ENCODE data around the gene HPSE2. TPM values are rescaled to one million over a fixed set of nuclear protein-coding genes. Genes with fewer than 3 reads are reported as not detected.

Gene HPSE2
- total RNA-seq, 1 experiment from 2014 or later = not detected

DNA sequence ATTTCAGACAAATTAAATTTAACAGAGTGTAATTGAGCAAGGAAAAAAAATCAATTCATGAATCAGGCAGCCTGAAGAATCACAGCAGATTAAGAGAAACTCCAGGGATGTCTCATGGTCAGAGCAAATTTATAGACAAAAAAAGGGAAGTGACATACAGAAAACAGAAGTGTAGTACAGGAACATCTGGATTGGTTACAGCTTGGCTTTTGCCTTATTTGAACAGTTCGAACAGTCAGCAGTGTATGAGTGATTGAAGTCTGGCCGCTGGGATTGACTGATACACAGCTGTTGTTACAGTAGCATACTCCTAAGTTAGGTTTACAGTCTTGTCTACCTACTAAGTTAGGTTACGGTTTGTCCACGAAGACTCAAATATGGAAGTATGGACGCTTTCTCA, 255.3 kb downstream of the HPSE2 start:
- Histone ChIP-seq H2AFZ (no peak overlapping the region), H3K9me2 (ENCODE audit: insufficient read depth) (no peaks in the 10 kb centered on the region), H3K4me2 (no peak overlapping the region), H3K36me3 (ENCODE audit: low read depth) (no peaks in the 10 kb centered on the region), H3K79me2 (ENCODE audit: low read depth) (no peaks in the 10 kb centered on the region), H3F3A (ENCODE audit: insufficient read depth, low read depth) (no peaks in the 10 kb centered on the region), H3K9me3 (ENCODE audit: insufficient read depth, low read depth) (no peaks in the 10 kb centered on the region), H3K4me1 (replicated peaks; ENCODE audit: insufficient read depth) (no peaks in the 10 kb centered on the region), H3K4me3 (no peak overlapping the region), H3K27ac (no peak overlapping the region), H3K27me3 (ENCODE audit: insufficient read depth, low read depth) (no peaks in the 10 kb centered on the region; the same call in 1 of the 2 replicates), H4K20me1 (ENCODE audit: insufficient read depth) (no peaks in the 10 kb centered on the region)
- intact Hi-C loops (cut with micrococcal nuclease; ENCODE audit: unreplicated experiment) = no loop called here
- BruUV-seq (replicated peaks) = no TSS peak
- no peak for DNase-seq
- ChIA-PET CTCF (no interaction called here), POLR2A (ENCODE audit: unreplicated experiment) (no interaction called here)
- TF ChIP-seq EZH2 (IDR thresholded peaks at IDR 0.05; ENCODE audit: low read depth) (no peak), CTCF (conservative IDR thresholded peaks at IDR 0.05) (no peak)

- BruUV-seq (replicated peaks) = no TSS peak
- no peak overlapping the region for H3K4me3 ChIP-seq
- no peaks in the 10 kb centered on the region for H3F3A ChIP-seq (ENCODE audit: insufficient read depth, low read depth)
- no peak for TF ChIP-seq EZH2 (IDR thresholded peaks at IDR 0.05; ENCODE audit: low read depth)
- no peak for TF ChIP-seq CTCF (conservative IDR thresholded peaks at IDR 0.05)
- no peaks in the 10 kb centered on the region for H4K20me1 ChIP-seq (ENCODE audit: insufficient read depth)
- H3K79me2 ChIP-seq (ENCODE audit: low read depth) = no peaks in the 10 kb centered on the region
- intact Hi-C loops (cut with micrococcal nuclease; ENCODE audit: unreplicated experiment) = no loop called here
- ChIA-PET POLR2A (ENCODE audit: unreplicated experiment) (no interaction called here), CTCF (no interaction called here)
- no peak overlapping the region for H3K4me2 ChIP-seq
- H2AFZ ChIP-seq = no peak overlapping the region
- H3K27ac ChIP-seq = no peak overlapping the region
- no peaks in the 10 kb centered on the region for H3K36me3 ChIP-seq (ENCODE audit: low read depth)
- no peaks in the 10 kb centered on the region for H3K9me2 ChIP-seq (ENCODE audit: insufficient read depth)
- H3K4me1 ChIP-seq (replicated peaks; ENCODE audit: insufficient read depth) = no peaks in the 10 kb centered on the region
- no peaks in the 10 kb centered on the region for H3K9me3 ChIP-seq (ENCODE audit: insufficient read depth, low read depth)
- no peaks in the 10 kb centered on the region for H3K27me3 ChIP-seq (ENCODE audit: insufficient read depth, low read depth)
- no peak for DNase-seq
These were observed 264.2 kb downstream of the HPSE2 start for GRCh38 chr10:98971464-98971863.

DNA sequence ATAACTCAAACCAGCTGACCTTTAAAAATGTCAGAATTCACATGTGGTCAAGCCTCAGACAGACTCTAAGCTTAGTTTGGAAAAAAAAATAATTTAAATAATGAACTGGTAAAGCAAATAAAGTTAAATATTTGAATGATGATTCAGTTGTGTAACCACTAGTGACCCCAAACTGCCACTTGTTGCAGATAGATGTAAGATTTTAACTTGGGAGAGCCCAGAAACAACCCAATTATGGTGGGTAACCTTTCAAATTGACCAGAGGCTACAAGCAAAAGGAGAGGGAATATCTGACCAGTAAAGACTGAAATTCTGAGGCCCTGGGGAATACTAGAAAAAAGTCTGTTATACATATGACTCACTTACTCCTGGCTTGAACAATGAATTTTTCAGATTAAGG, 268.1 kb downstream of the HPSE2 start:
- POLR2A ChIA-PET (ENCODE audit: unreplicated experiment) = interaction anchor here (0.7 kb wide), 1 partner anchor 736 kb away, joined by 8 read pairs; no protein-coding TSS in a partner anchor

More for the DNA sequence above, 268.1 kb downstream of the HPSE2 start:
- Histone ChIP-seq H3K4me2 (no peak overlapping the region), H3K4me1 (replicated peaks; ENCODE audit: insufficient read depth) (no peaks in the 10 kb centered on the region), H3K36me3 (ENCODE audit: low read depth) (no peaks in the 10 kb centered on the region), H3K9me2 (ENCODE audit: insufficient read depth) (no peaks in the 10 kb centered on the region), H3F3A (ENCODE audit: insufficient read depth, low read depth) (no peaks in the 10 kb centered on the region), H4K20me1 (ENCODE audit: insufficient read depth) (no peaks in the 10 kb centered on the region), H2AFZ (no peak overlapping the region), H3K4me3 (no peak overlapping the region), H3K79me2 (ENCODE audit: low read depth) (no peaks in the 10 kb centered on the region), H3K9me3 (ENCODE audit: insufficient read depth, low read depth) (no peaks in the 10 kb centered on the region), H3K27me3 (ENCODE audit: insufficient read depth, low read depth) (no peaks in the 10 kb centered on the region), H3K27ac (no peak overlapping the region)
- intact Hi-C loops (cut with micrococcal nuclease; ENCODE audit: unreplicated experiment) = no loop called here
- CTCF ChIA-PET = no interaction called here
- TF ChIP-seq EZH2 (IDR thresholded peaks at IDR 0.05; ENCODE audit: low read depth) = no peak
- no peak for TF ChIP-seq CTCF (conservative IDR thresholded peaks at IDR 0.05)
- DNase-seq = no peak
- BruUV-seq (replicated peaks) = no TSS peak

Measured in PC-9 (cell line).